Suprapubic skin (tissue), 4 donors: Measurements from ENCODE around the gene THOC5.

Experiments
- POLR2A ChIP-seq, 2 donors: fragments of 450-650 bp; IDR thresholded peaks; one replicate each; pipeline ENCODE4 v1.6.1; 2017; ENCODE audit warnings: antibody characterized with exemption in 2 of 2, mild to moderate bottlenecking in 2 of 2, moderate library complexity in 2 of 2
- POLR2AphosphoS5 ChIP-seq, 3 donors: sonication (generic); formaldehyde crosslinking; IDR thresholded peaks; one replicate each; pipeline ENCODE4 v1.6.1; 2017; ENCODE audit warnings: antibody characterized with exemption in 3 of 3

GRCh38 chr22:29580200-29580810 lies 26.7 kb upstream of the THOC5 start:
- TF ChIP-seq POLR2AphosphoS5 (IDR thresholded peaks at IDR 0.05) (no peak), POLR2A (IDR thresholded peaks at IDR 0.05) (no peak)
